ENCODE data around the gene CLNK.

The CLNK gene

DNA sequence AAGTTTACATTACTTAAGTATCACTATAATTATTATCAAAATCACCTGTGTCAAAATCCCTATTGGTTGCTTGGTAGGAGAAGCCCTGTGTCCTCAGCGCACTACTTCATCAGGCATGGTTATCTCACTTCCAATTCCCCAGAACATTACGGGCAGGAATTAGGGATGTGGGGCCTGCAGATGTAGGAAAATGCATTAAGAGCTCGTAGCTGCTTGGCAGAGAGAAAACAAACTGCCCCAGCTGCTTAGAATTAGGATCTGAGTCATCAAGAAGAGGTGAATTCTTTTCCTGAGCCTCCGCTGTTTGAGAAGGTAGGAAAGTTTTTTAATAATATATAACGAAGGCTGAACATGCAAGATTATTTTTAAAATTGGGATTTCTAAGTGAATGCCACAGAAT, 31.1 kb upstream of the CLNK start:
- H3K4me1 Mint-ChIP-seq (ENCODE audit: low read depth), result no peaks in the 10 kb centered on the region
- peaks cover 4% of the 10 kb centered on the region for H3K9me3 Mint-ChIP-seq (ENCODE audit: low read depth)
- H3K27me3 Mint-ChIP-seq, result peaks cover 2% of the 10 kb centered on the region
- H3K4me3 Mint-ChIP-seq, result no peak overlapping the region
- H3K27ac Mint-ChIP-seq, result no peak overlapping the region
- H3K36me3 Mint-ChIP-seq, result peaks cover 6% of the 10 kb centered on the region

DNA sequence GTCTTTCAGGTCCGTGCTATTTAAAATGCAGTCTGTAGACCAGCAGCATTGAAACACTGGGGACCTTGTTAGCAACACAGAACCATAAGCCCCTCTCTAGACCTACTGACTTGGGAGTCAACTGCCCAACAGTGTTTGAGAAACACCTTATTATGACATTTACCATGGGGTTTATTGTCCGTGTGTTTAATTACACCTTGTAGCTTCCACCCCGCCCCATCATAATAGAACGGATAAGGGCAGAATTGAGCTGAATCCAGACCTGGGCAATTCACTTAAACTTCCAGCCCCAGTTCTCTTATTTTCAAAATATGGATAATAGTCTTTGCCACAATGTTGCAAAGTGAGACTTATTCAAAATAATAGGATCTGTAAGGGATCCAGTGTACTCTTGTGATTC, 30.6 kb upstream of the CLNK start:
- Mint-ChIP-seq H3K4me3 (no peak overlapping the region), H3K27ac (no peak overlapping the region), H3K9me3 (ENCODE audit: low read depth) (peaks cover 4% of the 10 kb centered on the region), H3K36me3 (peaks cover 6% of the 10 kb centered on the region), H3K27me3 (peaks cover 2% of the 10 kb centered on the region), H3K4me1 (ENCODE audit: low read depth) (no peaks in the 10 kb centered on the region)

DNA sequence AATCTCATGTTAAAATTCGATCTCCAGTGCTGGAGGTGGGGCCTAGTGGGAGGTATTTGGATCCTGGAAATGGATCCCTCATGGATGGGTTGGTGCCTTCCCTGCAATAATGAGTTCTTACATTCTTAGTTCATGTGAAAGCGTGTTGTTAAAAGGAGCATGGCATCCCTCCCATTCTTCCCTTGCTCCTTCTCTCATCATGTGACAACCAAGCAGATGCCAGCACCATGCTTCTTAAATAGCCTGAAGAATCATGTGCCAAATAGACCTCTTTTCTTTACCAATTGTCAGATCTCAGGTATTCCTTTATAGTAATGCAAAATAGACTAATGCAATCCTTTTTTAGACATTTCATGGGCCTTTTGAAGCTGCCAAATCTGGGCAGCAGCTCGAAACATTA, 29.0 kb upstream of the CLNK start:
- peaks cover 4% of the 10 kb centered on the region for H3K9me3 Mint-ChIP-seq (ENCODE audit: low read depth)
- H3K4me3 Mint-ChIP-seq, result no peak overlapping the region
- H3K4me1 Mint-ChIP-seq (ENCODE audit: low read depth), result no peaks in the 10 kb centered on the region
- peaks cover 2% of the 10 kb centered on the region for H3K27me3 Mint-ChIP-seq
- peaks cover 6% of the 10 kb centered on the region for H3K36me3 Mint-ChIP-seq
- H3K27ac Mint-ChIP-seq, result no peak overlapping the region

DNA sequence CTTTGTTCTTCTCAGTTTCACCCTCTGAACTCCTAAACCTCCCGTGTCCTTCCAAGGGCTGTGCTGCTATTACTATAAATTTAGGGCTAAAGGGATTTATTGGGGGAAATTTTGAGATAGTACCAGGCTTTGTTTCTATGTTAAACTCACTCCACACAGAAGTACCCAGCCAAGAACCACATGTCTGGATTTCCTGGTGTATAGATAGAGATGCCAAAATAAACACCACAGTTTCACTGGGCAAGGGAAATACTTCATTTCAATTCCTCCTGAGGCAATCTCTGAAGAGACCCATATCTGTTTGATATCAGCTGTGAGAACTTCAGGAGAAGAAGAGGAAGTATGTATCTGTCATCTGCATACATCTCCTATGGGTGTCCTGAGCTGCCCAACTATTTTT, 21.7 kb upstream of the CLNK start:
- no peak overlapping the region for H3K4me3 Mint-ChIP-seq
- no peaks in the 10 kb centered on the region for H3K4me1 Mint-ChIP-seq (ENCODE audit: low read depth)
- no peaks in the 10 kb centered on the region for H3K27me3 Mint-ChIP-seq
- H3K36me3 Mint-ChIP-seq, result no peaks in the 10 kb centered on the region
- H3K27ac Mint-ChIP-seq, result no peak overlapping the region
- H3K9me3 Mint-ChIP-seq (ENCODE audit: low read depth), result no peaks in the 10 kb centered on the region

DNA sequence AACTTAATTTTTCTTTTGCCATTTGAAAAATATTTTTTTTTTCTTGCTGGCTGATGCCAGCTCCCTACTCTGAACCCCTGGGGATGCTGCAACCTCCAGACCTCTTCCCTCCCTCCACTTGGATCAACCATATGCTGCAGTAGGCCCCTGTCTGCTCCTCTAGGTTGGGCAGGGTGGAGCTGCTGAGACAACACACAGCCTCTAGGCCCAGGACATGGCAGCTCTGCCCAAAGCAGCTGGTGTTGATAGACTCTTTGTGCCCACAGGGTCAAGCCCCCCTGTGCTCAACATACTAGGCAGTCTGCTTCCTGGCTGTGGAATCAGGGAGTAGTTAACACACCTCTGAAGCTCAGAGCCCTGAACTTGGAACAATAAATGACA, 19.9 kb upstream of the CLNK start:
- H3K27ac Mint-ChIP-seq, result no peak overlapping the region
- no peaks in the 10 kb centered on the region for H3K36me3 Mint-ChIP-seq
- no peaks in the 10 kb centered on the region for H3K4me1 Mint-ChIP-seq (ENCODE audit: low read depth)
- no peaks in the 10 kb centered on the region for H3K9me3 Mint-ChIP-seq (ENCODE audit: low read depth)
- no peaks in the 10 kb centered on the region for H3K27me3 Mint-ChIP-seq
- H3K4me3 Mint-ChIP-seq, result no peak overlapping the region

DNA sequence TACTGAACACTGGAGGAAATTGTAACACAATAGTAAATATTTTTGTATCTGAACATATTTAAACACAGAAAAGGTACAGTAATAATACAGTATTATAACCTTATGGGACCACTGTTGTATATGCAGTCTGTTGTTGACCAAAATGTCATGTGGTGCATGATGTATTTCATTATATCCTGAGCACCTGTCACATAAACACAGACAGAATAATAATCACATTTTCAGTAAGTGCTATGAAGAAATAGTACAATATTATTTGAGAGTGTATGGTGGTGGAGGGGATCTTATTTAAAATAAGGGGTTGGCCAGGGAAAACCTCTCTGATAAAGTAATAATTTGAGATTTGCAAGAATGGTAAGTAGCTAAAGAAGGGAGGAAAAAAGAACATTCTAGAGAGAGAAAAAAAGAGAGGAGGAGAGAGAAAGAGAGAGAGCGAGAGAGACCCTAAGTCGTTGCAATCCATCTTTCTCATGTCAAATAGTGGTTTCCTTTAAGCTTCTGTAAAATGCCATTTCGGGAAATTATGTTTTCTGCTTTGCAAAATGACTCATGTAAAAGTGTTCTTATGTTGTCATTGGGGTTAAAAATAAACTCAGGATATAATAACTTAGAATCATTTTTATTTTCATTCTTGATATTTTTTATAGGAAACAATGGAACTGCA, 19.3 kb upstream of the CLNK start:
- Mint-ChIP-seq H3K4me1 (ENCODE audit: low read depth) (no peaks in the 10 kb centered on the region), H3K27me3 (no peaks in the 10 kb centered on the region), H3K36me3 (peaks cover 2% of the 10 kb centered on the region), H3K9me3 (ENCODE audit: low read depth) (no peaks in the 10 kb centered on the region), H3K27ac (no peak overlapping the region), H3K4me3 (no peak overlapping the region)

DNA sequence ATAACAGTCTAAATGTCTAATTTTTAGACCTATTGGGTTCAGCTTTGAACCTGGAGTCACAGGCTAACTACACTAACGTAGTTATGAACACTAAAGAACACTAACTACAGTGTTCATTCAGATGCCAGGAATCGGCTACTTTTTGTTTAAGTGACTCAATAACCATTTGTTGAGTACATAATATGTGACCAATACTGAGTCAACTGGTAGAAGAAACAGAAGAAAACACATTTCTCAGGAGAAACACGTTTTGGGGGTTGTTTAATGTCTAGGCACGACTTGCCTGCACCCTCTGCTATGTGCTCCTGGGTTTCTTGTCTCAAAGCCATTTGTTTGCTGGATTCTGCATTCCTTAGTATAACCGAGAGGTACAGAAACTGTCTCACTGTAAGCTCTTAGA, 18.6 kb upstream of the CLNK start:
- Mint-ChIP-seq H3K4me1 (ENCODE audit: low read depth) (no peaks in the 10 kb centered on the region), H3K9me3 (ENCODE audit: low read depth) (peaks cover 4% of the 10 kb centered on the region), H3K27ac (no peak overlapping the region), H3K36me3 (peaks cover 2% of the 10 kb centered on the region), H3K27me3 (no peaks in the 10 kb centered on the region), H3K4me3 (no peak overlapping the region)

DNA sequence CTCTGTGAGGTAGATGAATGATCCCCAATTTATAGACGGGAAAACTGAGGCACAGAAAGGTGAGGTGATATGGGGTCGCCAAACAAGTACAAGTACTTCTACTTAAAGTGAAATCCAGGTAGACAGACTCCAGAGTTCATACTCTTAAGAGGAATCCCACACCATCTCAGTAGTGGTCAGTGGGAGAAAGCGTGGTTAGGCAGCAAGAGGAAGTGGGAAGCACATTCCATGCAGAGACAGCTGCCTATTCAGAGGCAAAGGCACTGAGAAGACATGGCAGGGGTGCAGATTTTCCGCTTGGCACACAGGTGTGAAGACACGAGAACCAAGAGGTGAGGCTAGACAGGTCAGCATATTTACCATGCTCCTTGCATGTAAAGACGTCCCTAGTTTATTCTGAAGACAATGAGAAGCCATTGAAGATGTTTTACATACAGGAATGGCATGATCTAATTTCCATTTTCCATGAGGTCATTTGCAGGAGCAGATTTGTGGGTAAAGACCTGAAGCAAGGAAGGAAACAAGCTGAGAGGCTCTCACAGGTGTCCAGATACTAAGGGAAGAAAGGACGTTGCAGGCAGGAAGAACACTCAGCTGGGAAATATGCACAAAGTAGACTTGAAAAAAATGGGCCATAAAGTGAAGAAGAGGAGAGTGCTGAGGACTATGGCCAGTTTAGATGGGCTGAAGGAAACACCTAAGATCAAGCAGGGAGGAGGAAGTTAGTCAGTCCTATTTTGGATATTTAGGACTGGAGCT, 17.3 kb upstream of the CLNK start:
- Mint-ChIP-seq H3K27me3 (no peaks in the 10 kb centered on the region), H3K4me1 (ENCODE audit: low read depth) (no peaks in the 10 kb centered on the region), H3K4me3 (no peak overlapping the region), H3K36me3 (peaks cover 2% of the 10 kb centered on the region), H3K27ac (no peak overlapping the region), H3K9me3 (ENCODE audit: low read depth) (peaks cover 4% of the 10 kb centered on the region)

DNA sequence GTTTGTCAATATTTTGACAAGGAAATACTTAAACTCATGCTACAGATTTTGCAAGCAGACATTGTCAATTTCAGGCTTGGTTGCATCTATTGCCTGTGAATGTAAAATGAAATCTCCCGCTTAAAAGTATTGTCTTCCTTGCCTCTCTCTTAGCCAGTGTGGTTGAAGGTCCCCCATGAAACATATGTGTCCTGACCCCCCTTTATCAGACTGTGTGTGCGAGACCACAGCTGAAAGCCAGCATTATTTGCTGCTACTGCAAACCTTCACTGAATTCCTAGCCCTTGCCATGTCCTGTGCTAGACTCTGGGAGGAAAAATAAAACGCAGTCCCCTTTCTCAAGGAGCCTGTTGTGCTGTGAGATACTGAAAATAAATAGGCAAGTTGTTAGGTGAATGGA, 16.6 kb upstream of the CLNK start:
- no peak overlapping the region for H3K27ac Mint-ChIP-seq
- no peaks in the 10 kb centered on the region for H3K4me1 Mint-ChIP-seq (ENCODE audit: low read depth)
- no peak overlapping the region for H3K4me3 Mint-ChIP-seq
- no peaks in the 10 kb centered on the region for H3K27me3 Mint-ChIP-seq
- H3K36me3 Mint-ChIP-seq, result peaks cover 2% of the 10 kb centered on the region
- peaks cover 4% of the 10 kb centered on the region for H3K9me3 Mint-ChIP-seq (ENCODE audit: low read depth)

DNA sequence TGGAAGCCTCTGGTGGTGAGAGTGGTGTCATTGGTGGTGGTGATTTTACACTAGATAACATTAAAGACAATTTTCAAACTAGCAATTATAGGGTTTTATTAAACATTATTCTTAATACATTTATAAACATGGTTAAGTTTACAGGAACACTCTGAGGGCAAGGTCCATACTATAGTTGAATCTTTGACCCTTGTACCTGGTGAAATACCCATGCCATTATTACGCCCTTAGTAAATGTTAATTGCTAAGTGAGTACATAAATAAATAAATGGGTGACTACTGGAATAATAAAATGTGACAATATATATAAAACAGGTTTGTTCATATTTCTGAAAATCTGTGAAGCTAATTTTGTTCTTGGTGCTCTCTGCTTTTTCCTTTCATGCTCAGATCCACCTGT, 13.6 kb upstream of the CLNK start:
- no peak overlapping the region for H3K27ac Mint-ChIP-seq
- peaks cover 4% of the 10 kb centered on the region for H3K9me3 Mint-ChIP-seq (ENCODE audit: low read depth)
- H3K36me3 Mint-ChIP-seq, result peaks cover 2% of the 10 kb centered on the region
- H3K4me3 Mint-ChIP-seq, result no peak overlapping the region
- H3K4me1 Mint-ChIP-seq (ENCODE audit: low read depth), result no peaks in the 10 kb centered on the region
- no peaks in the 10 kb centered on the region for H3K27me3 Mint-ChIP-seq

DNA sequence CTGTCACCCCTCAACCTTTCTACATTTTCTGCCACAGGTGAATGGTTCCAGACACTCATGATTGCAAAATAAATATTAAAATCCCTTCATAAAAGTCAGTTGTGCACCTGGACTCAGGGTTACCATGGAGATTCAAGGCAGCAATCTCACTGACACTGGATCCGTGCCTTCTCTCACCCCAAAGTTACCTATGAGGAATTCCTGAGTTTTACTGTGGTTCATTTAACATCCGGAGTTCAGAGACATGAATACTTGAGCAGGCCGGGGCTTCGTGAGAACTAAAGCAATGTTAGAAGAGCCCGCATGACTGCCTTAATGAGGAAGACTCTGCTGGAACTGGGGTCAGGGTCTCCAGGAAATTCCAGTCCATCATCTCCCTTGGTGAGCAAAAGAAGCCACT, 12.5 kb upstream of the CLNK start:
- H3K27me3 Mint-ChIP-seq, result no peaks in the 10 kb centered on the region
- H3K4me1 Mint-ChIP-seq (ENCODE audit: low read depth), result no peaks in the 10 kb centered on the region
- H3K4me3 Mint-ChIP-seq, result no peak overlapping the region
- H3K9me3 Mint-ChIP-seq (ENCODE audit: low read depth), result peaks cover 4% of the 10 kb centered on the region
- H3K36me3 Mint-ChIP-seq, result peaks cover 2% of the 10 kb centered on the region
- H3K27ac Mint-ChIP-seq, result no peak overlapping the region

DNA sequence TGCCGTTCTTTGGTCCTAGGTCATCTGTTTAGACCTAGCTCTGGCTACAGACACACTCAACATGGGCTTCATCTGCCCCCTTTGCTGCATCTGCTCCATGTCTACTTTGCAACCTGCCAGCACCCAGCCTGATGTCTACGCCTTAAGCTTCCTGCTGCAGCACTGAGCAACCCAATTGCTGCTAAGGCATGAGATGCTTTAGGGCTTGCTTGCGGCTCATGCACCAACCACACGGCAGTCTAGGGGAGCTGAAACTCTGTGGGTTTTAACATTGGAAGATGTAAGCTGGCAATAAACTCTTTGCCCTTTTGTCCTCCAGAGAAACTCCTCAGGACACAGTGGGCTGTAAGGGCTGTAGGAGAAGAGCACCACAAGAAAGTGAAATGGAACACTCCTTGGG, 11.7 kb upstream of the CLNK start:
- Mint-ChIP-seq H3K4me1 (ENCODE audit: low read depth) (no peaks in the 10 kb centered on the region), H3K27ac (no peak overlapping the region), H3K9me3 (ENCODE audit: low read depth) (peaks cover 4% of the 10 kb centered on the region), H3K36me3 (peaks cover 2% of the 10 kb centered on the region), H3K4me3 (no peak overlapping the region), H3K27me3 (no peaks in the 10 kb centered on the region)

DNA sequence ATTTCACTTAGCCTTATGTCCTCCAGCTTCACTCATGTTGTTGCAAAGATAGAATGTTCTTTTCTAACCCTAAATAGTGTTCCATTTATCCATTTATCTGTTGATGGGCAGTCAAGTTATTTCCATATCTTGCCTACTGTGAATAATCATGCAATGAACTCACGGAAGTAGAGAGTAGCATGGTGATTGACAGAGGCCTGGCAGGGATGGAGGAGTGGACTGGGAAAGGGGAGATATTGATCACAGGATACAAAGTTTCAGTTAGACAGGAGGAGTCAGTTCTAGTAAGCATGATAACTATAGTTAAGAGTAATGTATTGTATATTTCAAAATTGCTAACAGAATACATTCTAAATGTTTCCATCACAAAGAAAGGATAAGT, 10.3 kb upstream of the CLNK start:
- Mint-ChIP-seq H3K9me3 (ENCODE audit: low read depth) (peaks cover 4% of the 10 kb centered on the region), H3K36me3 (peaks cover 2% of the 10 kb centered on the region)

DNA sequence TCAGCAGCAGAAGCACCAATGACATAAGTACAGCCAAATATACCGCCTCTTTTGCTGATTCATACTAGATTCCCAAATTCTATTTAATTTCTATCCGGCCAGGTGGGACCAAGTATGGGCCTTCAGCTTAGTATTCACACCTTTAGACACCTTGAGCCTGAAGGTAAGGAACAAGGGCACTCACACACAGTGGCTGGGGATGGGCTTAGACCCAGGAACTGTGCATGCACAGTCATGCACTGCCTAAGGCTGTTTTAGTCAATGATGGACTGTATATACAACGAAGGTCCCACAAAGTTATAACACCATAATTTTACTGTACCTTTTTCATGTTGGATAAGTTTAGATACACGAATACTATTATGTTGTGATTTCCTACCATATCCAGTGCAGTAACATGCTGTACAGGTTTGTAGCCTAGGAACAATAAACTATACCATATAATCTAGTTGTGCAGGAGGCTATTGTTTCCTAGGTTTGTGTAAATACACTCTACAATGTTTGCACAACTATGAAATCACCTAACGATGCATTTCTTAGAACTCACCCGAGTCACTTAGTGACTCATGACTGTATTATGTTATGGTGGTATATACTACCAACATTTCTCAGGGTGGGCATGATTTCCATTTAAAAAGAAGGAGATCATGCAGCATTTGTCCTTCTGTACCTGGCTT, 9.7 kb upstream of the CLNK start:
- no peak overlapping the region for H3K27ac Mint-ChIP-seq

More for the DNA sequence above, 10.3 kb upstream of the CLNK start:
- no peaks in the 10 kb centered on the region for H3K27me3 Mint-ChIP-seq
- H3K27ac Mint-ChIP-seq, result no peak overlapping the region
- no peaks in the 10 kb centered on the region for H3K4me1 Mint-ChIP-seq (ENCODE audit: low read depth)
- H3K4me3 Mint-ChIP-seq, result no peak overlapping the region

DNA sequence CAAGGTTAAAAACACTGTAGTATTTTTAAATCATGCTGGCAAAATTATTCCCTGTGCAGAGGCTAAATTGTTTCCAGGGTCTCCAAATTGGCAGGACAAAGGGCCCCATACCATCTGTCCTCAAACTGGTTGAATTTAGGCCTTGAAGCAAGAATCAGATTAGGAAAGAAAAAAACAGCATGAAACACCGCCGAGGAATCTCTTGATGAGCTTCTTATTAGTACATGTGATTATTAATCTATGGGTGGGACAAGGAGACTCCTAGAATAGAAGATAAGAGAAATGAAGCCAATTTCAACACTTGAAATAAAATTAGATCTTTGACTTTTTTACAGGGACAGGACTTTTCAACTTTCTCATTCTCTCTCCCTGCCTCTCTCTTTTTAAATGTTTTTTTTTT, 7.1 kb upstream of the CLNK start:
- Mint-ChIP-seq H3K36me3 (no peaks in the 10 kb centered on the region), H3K9me3 (ENCODE audit: low read depth) (no peaks in the 10 kb centered on the region), H3K4me3 (no peak overlapping the region), H3K27ac (no peak overlapping the region), H3K27me3 (no peaks in the 10 kb centered on the region), H3K4me1 (ENCODE audit: low read depth) (no peaks in the 10 kb centered on the region)

More for the DNA sequence above, 9.7 kb upstream of the CLNK start:
- no peaks in the 10 kb centered on the region for H3K4me1 Mint-ChIP-seq (ENCODE audit: low read depth)
- H3K4me3 Mint-ChIP-seq, result no peak overlapping the region
- H3K36me3 Mint-ChIP-seq, result peaks cover 2% of the 10 kb centered on the region
- H3K9me3 Mint-ChIP-seq (ENCODE audit: low read depth), result peaks cover 4% of the 10 kb centered on the region
- H3K27me3 Mint-ChIP-seq, result no peaks in the 10 kb centered on the region
